A204.1 (cell line): ENCODE measurements around the gene CAD.
"Not testable (repeated sequence)": the region's sequence is repeated elsewhere in the genome, so short reads cannot be mapped to it uniquely, and the experiment has no call there.

ENCODE experiments used
- FAIRE-seq: peaks from 2 replicates; lab custom pipeline; 2012; peaks lifted over from hg19 to GRCh38; lab: Jason Lieb, UNC

Gene CAD

DNA sequence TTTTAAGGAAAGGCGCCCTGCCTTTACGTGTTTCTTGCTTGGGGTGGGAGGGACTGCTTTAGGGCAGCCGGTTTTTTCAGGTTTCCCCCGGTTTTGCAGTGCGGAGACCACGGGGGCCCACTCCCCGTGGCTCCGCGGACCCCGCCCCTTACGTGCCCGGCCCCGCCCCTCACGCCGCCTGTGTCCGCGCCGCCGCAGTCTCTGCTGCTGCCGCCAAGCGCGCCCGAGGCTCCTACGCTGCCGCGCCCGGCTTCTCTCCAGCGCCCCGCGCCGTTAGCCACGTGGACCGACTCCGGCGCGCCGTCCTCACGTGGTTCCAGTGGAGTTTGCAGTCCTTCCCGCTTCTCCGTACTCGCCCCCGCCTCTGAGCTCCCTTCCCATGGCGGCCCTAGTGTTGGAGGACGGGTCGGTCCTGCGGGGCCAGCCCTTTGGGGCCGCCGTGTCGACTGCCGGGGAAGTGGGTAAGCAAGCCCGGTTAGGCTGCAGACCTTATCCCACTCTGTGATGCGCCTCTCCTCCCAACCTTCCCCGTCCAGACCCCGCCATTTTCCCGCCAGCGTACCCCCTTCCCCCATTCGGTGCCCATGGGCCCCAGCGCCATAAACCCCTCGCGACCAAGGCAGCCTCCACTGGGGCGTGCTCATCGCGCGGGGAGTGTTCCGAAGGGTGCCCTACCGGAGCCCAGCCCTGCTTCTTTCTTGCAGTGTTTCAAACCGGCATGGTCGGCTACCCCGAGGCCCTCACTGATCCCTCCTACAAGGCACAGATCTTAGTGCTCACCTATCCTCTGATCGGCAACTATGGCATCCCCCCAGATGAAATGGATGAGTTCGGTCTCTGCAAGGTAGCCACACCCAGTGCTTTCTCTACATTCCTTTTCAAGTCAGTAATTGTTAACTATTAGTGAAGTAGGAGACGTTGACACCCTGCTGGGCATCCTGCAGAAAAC lies at the start of gene CAD:
Gene CAD, plus strand, starts transcription at position 197 of the 949 bp plus-strand sequence. Its CDS starts 183 bp downstream, at position 380.
- no peak for FAIRE-seq

DNA sequence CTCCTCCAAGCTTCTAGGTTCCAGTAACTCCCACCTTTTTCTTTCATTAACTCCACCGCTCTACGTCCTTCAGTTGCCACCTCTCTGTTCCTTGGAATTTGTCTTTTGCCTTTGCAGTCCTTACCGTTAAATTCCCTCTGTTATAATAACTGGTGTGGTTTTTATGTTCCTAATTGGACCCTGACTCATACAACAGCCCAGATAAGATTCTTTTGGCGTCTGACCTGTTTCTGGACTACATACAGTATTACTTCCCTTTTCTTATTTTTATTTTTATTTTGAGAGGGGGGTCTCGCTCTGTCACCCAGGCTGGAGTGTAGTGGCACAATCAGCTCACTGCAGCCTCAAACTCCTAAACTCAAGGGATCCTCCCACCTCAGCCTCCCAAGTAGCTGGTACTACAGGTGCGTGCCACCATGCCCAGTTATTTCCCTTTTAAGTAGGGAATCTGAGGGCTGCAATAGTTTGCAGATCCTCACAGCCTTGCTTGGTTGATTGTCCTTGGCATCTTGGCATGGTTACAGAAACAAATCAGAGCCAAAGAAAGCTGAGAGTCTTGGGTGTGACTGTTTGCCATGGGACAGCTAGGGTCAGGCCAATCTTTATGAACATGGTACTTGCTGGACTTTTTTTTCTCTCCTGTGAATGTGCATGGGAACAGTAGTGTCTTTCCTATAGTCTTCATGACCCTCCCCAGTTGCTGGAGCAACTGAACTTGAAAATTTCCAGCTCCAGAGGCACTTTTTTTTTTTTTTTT lies 46.4 kb upstream of the CAD start:
- no peak for FAIRE-seq

DNA sequence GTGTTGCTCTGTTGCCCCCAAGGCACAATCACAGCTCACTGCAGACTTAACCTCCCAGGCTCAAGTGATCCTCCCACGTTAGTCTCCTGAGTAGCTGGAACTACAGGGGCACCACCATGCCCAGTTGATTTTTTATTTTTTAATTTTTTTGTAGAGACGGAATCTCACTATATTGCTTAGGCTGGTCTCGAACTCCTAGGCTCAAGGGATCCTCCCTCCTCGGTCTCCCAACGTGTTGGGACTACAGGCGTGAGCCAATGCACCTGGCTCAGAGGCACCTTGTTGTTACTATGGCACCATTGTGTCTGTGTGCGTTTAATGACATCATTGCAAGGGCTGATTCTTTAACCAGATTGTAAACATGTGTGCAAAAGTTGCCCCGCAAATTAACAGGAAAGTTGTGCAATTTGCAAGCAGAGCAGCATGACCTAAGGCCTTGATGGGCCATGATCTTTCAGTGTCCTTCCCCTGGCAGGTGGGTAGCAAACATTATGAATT lies 45.8 kb upstream of the CAD start:
- no peak for FAIRE-seq

DNA sequence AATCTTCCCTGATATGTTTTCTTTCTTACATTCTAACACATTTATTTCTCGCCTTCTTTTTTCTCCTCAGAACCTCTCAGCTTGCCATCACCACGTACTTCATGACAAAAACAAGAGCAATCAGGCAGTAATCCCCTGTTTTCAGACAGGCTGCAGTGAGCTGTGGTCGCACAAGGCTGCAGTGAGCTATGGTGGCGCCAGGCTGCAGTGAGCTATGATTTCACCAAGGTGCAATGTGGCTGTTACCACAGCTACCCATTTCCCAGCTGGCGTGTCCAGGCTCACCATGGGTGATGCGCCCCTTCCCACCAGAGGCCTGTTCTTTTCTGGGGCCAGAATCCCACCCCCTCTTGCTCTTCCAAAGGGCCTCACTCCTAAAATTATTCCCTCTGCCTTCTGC lies 42.5 kb upstream of the CAD start:
- FAIRE-seq: no peak

DNA sequence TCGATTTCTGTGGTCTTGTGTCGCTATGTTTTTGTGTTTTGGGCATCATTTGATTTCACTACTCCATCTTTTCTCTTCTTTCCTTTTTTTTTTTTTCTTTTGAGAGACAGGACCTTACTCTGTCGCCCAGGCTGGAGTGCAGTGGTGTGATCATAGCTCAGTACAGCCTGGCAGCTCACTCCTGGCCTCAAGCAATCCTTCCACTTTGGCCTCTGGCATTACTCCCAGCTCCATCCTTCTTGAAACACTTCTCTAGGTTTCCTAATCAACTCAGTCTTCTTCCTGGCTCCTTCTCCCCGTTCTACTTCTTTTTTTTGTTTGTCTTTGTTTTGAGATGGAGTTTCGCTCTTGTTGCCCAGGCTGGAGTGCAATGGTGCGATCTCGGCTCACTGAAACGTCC lies 41.8 kb upstream of the CAD start:
- no peak for FAIRE-seq

DNA sequence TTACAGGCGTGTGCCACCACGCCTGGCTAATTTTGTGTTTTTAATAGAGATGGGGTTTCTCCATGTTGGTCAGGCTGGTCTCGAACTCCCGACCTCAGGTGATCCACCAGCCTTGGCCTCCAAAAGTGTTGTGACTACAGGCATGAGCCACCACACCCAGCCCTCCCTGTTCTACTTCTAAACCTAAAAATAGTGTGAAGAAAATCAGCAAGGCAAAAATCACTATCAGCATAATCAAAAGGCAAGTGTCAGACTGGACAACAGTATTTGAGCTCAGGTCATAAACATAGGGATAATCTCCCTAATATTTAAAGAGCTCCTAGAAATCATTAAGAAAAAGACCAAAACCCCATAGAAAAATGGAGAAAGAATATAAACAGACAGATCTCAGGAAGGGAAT lies 41.4 kb upstream of the CAD start:
- not testable (repeated sequence) for FAIRE-seq

DNA sequence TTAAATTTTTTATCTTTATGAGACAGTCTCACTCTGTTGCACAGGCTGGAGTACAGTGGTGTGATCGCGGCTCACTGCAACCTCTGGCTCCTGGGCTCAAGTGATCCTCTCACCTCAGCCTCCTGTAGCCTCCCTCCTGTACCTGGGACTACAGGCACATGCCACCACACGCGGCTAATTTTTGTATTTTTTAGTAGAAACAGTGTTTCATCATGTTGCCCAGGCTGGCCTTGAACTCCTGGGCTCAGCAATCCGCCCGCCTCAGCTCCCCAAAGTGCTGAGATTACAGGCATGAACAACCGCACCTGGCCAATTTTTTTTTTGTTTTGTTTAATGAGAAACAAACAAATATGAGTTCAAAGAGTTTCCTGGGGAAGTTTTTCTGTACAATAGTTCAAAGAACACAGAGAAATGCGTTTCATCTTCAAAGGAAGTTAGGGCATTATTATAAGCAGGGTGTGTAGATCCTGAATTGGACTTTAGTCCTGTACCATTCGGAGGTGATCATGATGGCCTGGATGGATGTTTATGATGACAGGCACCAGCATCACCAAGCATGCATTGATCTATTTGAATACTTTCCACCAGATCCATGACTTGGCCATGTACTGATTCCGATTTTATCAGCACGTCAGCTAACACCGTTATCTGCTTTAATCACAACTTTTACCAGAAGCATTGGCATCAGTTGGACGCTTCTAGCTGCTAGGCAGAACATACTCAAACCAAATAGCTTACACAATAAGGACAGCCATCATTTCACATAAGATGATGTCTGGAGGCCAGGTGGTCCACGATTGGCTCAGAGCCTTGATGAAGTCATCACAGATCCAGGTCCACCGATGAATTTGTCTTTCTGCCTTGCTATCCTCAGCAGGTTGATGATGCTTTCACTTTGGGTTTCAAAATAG lies 39.5 kb upstream of the CAD start:
- FAIRE-seq: no peak

DNA sequence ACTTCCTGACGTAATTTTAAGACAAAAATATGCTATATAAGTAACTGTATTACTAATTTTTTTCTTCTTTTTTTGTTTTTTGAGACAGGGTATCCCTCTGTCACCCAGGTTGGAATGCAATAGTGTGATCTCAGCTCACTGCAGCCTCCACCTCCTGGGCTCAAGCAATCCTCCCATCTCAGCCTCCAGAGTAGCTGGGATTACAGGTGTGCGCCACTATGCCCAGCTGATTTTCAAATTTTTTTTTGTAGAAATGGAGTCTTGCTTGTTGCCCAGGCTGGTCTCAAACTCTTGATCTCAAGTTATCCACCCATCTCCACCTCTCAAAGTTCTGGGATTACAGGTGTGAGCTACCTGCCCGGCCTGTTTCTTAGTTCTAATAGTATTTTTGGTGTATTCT lies 38.7 kb upstream of the CAD start:
- FAIRE-seq: no peak

DNA sequence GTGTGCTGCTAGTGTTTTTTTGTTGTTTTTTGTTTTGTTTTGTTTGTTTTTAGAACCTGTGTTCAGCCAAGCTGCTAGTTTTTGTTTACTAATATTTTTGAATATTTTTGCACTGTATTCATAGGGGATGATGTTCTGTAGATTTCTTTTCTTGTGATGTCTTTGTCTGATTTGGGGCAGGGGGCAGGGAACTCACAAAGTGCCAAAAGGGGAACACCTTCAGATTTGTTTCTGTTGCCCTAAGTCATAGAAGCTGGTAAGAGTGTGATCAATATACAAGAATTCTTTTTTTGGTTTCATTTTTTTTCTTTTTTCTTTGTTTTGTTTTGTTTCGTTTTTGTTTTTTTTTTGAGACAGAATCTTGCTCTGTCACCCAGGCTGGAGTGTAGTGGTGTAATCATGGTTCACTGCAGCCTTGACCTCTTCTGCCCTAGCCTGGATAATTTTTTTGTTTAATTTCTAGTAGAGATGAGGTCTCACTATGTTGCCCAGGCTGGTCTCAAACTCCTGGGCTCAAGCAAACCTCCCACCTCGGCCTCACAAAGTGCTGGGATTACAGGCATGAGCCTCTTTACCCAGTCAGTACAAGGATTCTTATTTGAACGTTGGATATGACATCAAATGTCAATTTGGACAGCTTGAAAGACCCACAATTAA lies 37.7 kb upstream of the CAD start:
- FAIRE-seq: no peak

DNA sequence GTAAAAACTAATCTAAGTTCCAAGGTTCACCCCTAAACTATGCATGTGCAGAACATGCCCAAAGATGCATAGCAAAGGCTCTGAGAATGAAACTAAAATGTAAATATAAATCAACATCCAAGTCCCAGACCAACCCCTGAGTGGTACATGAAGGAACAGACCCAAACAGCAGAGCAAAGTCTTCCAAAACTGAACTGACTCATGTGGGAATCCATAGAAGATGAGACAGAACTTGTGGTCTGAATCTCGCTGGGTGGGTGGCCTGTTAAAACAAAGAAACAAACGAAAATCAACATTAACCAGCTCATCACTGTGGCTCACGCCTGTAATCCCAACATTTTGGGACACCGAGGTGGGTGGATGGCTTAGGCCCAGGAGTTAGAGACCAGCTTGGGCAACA lies 34.8 kb upstream of the CAD start:
- no peak for FAIRE-seq

DNA sequence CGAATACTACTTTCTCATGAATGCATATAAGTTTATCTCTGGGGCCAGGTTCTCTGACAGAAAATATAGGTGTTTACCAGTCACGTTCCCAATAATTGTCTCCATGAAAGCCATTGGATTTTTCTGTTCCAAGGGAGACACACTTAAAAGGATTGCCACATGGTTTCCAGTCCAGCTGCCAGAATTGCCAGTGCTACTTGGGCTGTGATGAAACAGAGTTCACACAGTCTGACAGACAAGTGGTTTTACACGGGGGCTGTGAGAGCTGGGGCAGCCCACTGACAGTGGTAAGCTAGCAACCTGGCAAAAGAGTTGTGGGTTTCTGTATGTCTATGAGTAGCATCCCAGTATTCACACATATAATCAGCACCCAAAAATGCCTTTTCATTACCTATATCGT lies 33.1 kb upstream of the CAD start:
- FAIRE-seq: no peak

DNA sequence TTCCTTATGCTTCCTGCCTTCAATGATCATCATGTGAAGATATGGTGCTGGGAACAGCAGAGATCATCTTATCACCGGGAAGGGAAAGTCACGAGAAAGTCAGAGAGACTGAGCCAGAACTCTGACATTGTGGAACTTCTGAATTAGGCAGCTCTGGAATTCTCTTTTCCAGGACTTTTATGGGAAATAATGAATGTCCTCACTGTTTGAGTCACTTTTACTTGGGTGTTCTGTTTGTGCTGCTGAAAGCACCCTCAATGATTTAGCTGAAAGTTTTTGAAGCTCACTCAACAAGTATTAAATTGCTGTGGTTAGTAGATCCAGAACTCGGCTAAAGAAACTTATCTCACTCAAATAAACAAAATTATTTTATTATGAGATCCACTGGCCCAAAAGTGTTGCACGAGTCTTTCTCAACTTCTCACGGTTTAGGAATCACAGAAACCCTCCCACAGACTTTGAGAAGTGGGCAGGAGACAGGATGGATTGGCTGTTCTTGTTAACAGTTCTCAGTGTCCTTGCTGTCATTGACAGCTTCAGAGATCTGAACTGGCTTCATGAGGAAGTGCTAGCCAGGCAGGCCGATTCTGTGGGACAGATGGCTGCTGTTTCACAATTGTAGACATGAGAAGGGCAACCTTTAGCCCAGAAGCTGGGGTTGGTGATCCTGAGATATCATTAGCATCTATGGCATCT lies 31.7 kb upstream of the CAD start:
- FAIRE-seq: no peak

DNA sequence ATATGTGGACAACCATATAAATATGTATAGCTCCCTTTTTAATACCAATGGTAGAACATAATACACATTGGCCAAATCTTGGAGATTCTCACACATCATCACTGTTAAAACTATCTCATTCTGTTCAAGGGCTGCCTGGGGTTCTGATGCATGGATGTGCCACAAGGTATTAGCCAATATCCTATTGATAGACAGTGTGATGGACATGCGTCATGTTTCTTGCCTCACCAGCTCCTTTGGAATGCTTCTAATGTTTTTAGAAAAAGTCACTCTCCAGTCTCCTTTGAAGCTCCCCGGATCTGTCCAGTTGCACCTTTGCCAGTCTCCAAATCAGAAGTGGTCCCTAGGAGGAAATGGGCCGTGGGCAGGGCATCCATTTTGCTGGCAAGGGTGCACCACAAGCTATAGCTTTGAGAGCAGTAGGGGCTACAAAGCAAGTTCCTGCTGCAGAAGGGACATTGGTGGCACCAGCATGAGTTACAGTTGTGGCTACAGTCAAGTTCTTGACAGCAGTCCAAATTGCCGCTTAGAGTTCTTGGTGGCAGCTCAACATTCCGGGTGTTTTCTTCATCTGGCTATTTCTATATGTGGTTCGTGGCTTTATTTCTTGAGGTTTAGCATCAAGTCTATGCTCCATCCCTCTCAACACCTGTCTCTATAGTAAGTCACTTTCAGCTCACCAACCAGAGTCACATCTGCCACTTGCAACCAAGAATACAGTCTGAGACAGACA lies 30.4 kb upstream of the CAD start:
- no peak for FAIRE-seq

DNA sequence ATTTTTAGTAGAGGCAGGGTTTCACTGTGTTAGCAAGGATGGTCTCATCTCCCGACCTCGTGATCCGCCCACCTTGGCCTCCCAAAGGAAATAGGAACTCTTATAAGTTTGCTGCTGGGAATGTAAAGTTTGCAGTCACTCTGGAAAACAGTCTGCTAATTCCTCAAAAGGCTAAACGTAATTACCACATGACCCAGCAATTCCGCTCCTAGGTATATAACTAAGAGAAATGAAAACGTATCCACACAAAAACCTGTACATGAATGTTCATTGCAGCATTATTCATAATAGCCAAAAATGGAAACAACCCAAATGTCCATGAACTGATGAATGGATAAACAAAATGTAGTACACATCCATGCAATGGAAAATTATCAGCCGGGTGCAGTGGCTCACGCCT lies 27.2 kb upstream of the CAD start:
- FAIRE-seq: no peak

DNA sequence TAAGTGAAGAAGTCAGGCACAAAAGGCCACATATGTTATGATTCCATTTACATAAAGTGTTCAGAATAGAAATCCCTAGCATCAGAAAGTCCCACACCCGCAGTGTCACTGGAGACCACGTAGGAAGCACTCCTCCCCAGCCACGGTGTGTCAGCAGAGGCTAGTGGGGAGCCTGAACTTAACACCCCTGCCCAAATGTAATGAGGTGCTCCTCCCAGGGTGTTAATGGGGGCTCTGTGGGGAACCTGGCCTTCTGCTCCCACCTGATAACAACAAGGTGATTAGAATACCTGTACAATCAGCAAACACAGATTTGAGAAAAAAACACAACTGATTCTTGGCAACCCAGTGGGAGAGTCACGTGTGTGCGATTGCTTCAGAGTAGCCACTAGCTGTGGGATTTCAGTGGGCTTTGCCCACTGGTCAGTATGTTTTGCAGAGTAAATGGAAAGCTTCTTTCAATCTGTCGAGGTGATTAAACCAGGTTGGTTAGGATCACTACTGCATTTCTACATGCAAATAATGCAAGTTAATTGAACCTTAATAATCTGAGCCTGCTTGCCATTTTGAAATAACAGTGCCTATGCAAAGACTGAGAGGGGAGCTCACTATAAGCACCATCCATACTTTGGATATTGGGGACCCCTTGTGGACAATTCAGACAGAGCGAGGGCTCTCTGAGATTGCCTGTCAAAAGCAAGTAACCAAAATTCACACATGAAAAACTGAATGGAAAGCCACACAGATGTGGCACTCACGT lies 25.9 kb upstream of the CAD start:
- FAIRE-seq: peak; percentile 82

DNA sequence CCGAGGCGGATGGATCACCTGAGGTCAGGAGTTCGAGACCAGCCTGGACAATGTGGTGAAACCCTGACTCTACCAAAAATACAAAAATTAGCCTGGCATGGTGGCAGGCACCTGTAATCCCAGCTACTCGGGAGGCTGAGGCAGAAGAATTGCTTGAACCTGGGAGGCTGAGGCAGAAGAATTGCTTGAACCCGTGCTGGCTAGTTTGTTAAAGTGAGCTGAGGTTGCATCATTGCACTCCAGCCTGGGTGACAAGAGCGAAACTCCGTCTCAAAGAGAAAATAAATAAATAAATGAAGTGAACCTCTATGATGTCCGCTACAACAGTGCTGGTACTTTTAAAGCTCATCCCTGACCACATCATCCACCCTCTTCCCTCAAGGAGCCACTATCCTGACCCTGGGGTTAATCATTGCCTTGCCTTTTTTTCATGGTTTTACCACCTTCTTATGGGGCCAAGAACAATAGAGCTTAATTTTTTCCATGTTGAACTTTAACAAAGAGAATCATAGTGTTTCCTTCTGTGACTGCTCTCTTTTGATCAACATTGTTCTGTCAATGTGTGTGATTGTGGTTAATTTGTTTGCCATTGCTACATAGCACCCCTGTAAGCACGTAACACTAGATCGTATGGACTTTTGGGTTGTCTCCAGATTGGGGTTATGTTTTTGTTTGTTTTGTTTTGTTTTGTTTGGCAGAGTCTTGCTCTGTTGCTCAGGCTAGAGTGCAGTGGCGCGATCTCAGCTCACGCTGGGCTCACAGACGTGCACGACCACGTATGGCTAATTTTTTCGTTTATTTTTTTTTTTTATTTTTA lies 22.4 kb upstream of the CAD start:
- FAIRE-seq: no peak

DNA sequence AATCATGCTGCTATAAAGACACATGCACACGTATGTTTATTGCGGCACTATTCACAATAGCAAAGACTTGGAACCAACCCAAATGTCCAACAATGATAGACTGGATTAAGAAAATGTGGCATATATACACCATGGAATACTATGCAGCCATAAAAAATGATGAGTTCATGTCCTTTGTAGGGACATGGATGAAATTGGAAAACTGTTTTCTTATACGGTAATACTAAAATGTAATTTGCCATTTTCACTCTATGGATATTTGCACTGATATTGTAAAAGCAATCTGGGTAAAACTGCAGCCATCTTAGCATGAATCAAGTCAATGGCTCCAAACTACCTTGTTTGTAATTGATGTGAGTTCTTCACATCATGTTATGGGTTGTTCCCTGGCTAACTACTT lies 21.4 kb upstream of the CAD start:
- not testable (repeated sequence) for FAIRE-seq

DNA sequence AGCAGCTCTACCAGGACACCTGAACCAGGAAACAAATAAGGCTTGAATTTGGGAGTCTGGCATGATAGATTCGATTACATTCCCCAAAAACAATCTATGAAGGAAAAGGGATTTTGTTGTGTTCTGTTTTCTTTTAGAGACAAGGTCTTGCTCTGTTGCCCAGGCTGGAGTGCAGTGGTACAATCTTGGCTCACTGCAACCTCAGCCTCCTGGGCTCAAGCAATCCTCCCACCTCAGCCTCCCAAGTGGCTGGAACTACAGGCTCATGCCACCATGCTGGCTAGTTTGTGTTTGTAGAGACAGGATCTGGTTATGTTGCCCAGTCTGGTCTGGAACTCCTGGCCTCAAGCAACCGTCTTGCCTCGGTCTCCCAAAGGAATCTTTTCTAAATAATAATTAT lies 19.1 kb upstream of the CAD start:
- not testable (repeated sequence) for FAIRE-seq

DNA sequence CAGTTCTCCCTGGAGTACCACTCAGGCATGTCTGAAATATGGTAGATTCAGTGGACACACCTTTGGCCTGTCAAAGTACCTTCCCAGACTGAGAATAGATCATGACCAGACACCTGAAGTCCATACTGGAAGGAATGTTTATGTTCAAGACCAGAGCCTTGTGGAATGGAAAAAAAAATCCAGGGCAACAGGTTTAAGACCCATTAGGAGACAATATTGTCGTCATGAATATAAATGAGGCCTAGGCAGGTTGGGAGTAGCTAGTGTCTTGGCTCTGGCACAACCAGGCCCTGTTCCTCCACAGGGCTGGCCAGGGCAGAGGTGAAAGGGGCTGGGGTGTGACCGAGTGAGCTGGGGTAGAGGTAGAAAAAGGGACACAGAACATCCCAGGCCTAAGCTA lies 18.5 kb upstream of the CAD start:
- no peak for FAIRE-seq
